ENCODE measurements around the gene CYP46A1. TPM values are rescaled to one million over a fixed set of nuclear protein-coding genes. Genes with fewer than 3 reads are reported as not detected.

Gene CYP46A1
- total RNA-seq, 2 experiments from 2014 or later, result 0.11 to 0.22 TPM

DNA sequence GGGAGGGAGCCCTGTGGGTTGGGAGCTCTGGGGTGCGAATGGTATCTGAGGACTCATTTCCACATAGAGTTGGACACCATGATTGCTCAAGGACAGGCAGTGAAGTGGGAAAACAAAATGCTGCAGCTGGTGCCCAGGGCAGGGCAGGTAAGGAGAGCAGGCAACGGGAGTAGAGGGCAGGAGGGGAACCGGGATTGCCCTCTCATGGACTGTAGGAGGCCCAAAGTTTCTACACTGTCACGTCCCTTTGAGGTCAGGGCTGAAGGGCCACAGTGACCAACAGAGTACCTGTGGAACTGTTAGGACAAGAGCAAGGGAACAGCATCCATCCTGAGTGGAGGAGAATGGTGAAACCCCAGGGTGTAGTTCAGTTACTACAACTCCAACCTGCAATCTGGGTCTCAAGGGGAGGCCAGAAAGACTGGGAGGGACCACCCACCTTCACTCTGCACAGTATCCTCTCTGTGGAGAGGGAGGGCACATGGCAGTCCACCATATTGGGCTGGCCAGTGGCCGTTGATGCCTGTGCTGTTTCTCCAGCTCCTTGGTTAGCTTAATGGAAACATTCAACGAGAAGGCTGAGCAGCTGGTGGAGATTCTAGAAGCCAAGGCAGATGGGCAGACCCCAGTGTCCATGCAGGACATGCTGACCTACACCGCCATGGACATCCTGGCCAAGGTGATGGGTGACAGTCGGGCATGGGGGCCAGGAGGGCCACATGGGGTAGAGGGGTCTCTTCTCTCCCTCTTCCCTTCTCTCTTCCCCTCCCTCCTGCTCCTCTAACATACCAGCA, 22.2 kb downstream of the CYP46A1 start:
- H3K27me3 Mint-ChIP-seq, result peaks cover 17% of the 10 kb centered on the region
- H3K36me3 Mint-ChIP-seq (ENCODE audit: low read depth), result peaks cover 14% of the 10 kb centered on the region
- CTCF ChIA-PET, result no interaction called here
- Histone ChIP-seq H3K27ac (ENCODE audit: low read depth in 1 of 2, low read length in 2 of 2) (no peak overlapping the region), H3K9me3 (ENCODE audit: control insufficient read depth in 1 of 2, insufficient read depth in 1 of 2, low read length in 2 of 2) (peaks cover 23 to 29% of the 10 kb centered on the region in 2 experiments), H3K27me3 (ENCODE audit: control insufficient read depth in 1 of 2, insufficient read depth in 2 of 2, low read length in 2 of 2) (peaks cover 7 to 9% of the 10 kb centered on the region in 2 experiments), H3K36me3 (ENCODE audit: insufficient read depth, low read length) (no peaks in the 10 kb centered on the region), H3K4me3 (ENCODE audit: low read length) (no peak overlapping the region), H3K4me1 (ENCODE audit: insufficient read depth, low read length) (no peaks in the 10 kb centered on the region)
- DNase-seq (no peak), ATAC-seq (ENCODE audit: poor library complexity) (no peak)
- TF ChIP-seq, protein P1, sequence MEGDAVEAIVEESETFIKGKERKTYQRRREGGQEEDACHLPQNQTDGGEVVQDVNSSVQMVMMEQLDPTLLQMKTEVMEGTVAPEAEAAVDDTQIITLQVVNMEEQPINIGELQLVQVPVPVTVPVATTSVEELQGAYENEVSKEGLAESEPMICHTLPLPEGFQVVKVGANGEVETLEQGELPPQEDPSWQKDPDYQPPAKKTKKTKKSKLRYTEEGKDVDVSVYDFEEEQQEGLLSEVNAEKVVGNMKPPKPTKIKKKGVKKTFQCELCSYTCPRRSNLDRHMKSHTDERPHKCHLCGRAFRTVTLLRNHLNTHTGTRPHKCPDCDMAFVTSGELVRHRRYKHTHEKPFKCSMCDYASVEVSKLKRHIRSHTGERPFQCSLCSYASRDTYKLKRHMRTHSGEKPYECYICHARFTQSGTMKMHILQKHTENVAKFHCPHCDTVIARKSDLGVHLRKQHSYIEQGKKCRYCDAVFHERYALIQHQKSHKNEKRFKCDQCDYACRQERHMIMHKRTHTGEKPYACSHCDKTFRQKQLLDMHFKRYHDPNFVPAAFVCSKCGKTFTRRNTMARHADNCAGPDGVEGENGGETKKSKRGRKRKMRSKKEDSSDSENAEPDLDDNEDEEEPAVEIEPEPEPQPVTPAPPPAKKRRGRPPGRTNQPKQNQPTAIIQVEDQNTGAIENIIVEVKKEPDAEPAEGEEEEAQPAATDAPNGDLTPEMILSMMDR (IDR thresholded peaks at IDR 0.05), result no peak
- POLR2A ChIA-PET, result no interaction called here
- H3K27ac Mint-ChIP-seq, result no peak overlapping the region
- H3K4me3 Mint-ChIP-seq, result no peak overlapping the region
- peaks cover 10% of the 10 kb centered on the region for H3K9me3 Mint-ChIP-seq
- intact Hi-C loops (cut with DNase I, micrococcal nuclease), result no loop called here
- H3K4me1 Mint-ChIP-seq (ENCODE audit: low read depth), result no peaks in the 10 kb centered on the region

DNA sequence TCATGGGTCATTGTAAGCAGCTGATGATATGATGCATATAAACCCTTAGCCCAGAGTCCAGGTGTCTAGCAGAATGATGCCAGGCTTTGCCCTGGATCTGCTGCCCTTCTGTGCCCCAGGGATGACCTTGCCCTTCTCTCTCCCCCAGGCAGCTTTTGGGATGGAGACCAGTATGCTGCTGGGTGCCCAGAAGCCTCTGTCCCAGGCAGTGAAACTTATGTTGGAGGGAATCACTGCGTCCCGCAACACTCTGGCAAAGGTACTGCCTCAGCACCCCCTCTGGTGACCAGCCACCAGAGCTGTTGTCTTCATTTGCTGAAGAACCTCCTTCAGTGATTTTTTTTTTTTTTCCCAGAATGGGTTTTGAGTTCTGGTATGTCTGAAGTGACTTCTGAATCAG, 23.3 kb downstream of the CYP46A1 start:
- peaks cover 23 to 24% of the 10 kb centered on the region in 2 experiments for H3K9me3 ChIP-seq (ENCODE audit: control insufficient read depth in 1 of 2, insufficient read depth in 1 of 2, low read length in 2 of 2)
- H3K27ac ChIP-seq (ENCODE audit: low read depth in 1 of 2, low read length in 2 of 2), result no peak overlapping the region
- Mint-ChIP-seq H3K36me3 (ENCODE audit: low read depth) (peaks cover 14% of the 10 kb centered on the region), H3K9me3 (peaks cover 10% of the 10 kb centered on the region), H3K4me1 (ENCODE audit: low read depth) (no peaks in the 10 kb centered on the region), H3K27ac (no peak overlapping the region), H3K4me3 (no peak overlapping the region), H3K27me3 (peaks cover 13% of the 10 kb centered on the region)
- no peak overlapping the region for H3K4me3 ChIP-seq (ENCODE audit: low read length)
- intact Hi-C loops (cut with DNase I, micrococcal nuclease), result no loop called here
- ATAC-seq (ENCODE audit: poor library complexity), result no peak
- peaks cover 7 to 9% of the 10 kb centered on the region in 2 experiments for H3K27me3 ChIP-seq (ENCODE audit: control insufficient read depth in 1 of 2, insufficient read depth in 2 of 2, low read length in 2 of 2)
- no peaks in the 10 kb centered on the region for H3K36me3 ChIP-seq (ENCODE audit: insufficient read depth, low read length)
- no peak for DNase-seq
- ChIA-PET CTCF (no interaction called here), POLR2A (no interaction called here)
- H3K4me1 ChIP-seq (ENCODE audit: insufficient read depth, low read length), result no peaks in the 10 kb centered on the region
- TF ChIP-seq, protein P1 (IDR thresholded peaks at IDR 0.05), result no peak

DNA sequence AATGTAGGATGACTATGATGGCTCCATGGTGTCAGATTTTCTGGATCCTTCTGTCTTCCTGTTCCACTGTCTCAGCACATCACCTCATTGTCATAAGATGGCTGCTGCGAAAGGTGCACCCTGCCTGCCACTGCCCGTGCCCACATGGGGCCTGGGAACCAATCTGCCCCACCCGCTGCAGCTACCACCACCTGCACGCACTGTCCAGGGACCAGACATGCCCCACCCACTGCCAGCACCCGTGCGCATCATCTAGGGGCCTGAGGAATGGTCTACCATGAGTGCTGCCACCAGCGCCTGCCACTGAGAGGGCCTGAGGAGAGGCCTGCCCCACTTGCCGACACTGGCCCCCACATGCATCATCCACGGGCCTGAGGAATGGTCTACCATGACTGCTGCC, 23.8 kb downstream of the CYP46A1 start:
- H3K27ac Mint-ChIP-seq, result no peak overlapping the region
- ChIA-PET POLR2A (no interaction called here), CTCF (no interaction called here)
- intact Hi-C loops (cut with DNase I, micrococcal nuclease), result no loop called here
- peaks cover 14% of the 10 kb centered on the region for H3K36me3 Mint-ChIP-seq (ENCODE audit: low read depth)
- Histone ChIP-seq H3K9me3 (ENCODE audit: control insufficient read depth in 1 of 2, insufficient read depth in 1 of 2, low read length in 2 of 2) (peaks cover 22 to 23% of the 10 kb centered on the region in 2 experiments), H3K27ac (ENCODE audit: low read depth in 1 of 2, low read length in 2 of 2) (no peak overlapping the region), H3K4me1 (ENCODE audit: insufficient read depth, low read length) (no peaks in the 10 kb centered on the region), H3K36me3 (ENCODE audit: insufficient read depth, low read length) (no peaks in the 10 kb centered on the region), H3K4me3 (ENCODE audit: low read length) (no peak overlapping the region), H3K27me3 (ENCODE audit: control insufficient read depth in 1 of 2, insufficient read depth in 2 of 2, low read length in 2 of 2) (peaks cover 7 to 9% of the 10 kb centered on the region in 2 experiments)
- TF ChIP-seq, protein P1 (IDR thresholded peaks at IDR 0.05), result no peak
- H3K9me3 Mint-ChIP-seq, result peaks cover 10% of the 10 kb centered on the region
- DNase-seq, result no peak
- H3K27me3 Mint-ChIP-seq, result peaks cover 13% of the 10 kb centered on the region
- H3K4me1 Mint-ChIP-seq (ENCODE audit: low read depth), result no peaks in the 10 kb centered on the region
- no peak overlapping the region for H3K4me3 Mint-ChIP-seq
- ATAC-seq (ENCODE audit: poor library complexity), result no peak

Measured in CD4-positive, alpha-beta T cell (primary cell).